H9 (cell line): ENCODE results near the gene ZNF618. TPM values are rescaled to one million over a fixed set of nuclear protein-coding genes. Genes with fewer than 3 reads are reported as not detected.

ENCODE experiments used
- DNase-seq: peaks from one replicate; pipeline ENCODE4 v3.0.0-alpha.2; 2017
- H2AFZ ChIP-seq: one replicate; pipeline ENCODE4 v1.6.1; 2013; ENCODE audit warnings: mild to moderate bottlenecking, low read length, control low read depth, moderate library complexity
- H2AK5ac ChIP-seq: 2 replicates; pipeline ENCODE4 v1.6.1; 2013; ENCODE audit warnings: low read length, control low read depth, mixed read lengths; ENCODE audit not compliant: insufficient read length
- H2BK120ac ChIP-seq: one replicate; pipeline ENCODE4 v1.6.1; 2013; ENCODE audit warnings: low read depth, mild to moderate bottlenecking, low read length, control low read depth, inconsistent platforms; ENCODE audit not compliant: poor library complexity, severe bottlenecking
- H2BK12ac ChIP-seq: 2 replicates; pipeline ENCODE4 v1.6.1; 2013; ENCODE audit warnings: low read length, control low read depth, mixed read lengths, low read depth; ENCODE audit not compliant: insufficient read length
- H2BK15ac ChIP-seq: 2 replicates; pipeline ENCODE4 v1.6.1; 2013; ENCODE audit warnings: low read depth, low read length, control low read depth
- H2BK20ac ChIP-seq: one replicate; pipeline ENCODE4 v1.6.1; 2013; ENCODE audit warnings: low read depth, mild to moderate bottlenecking, low read length, control low read depth, inconsistent platforms; ENCODE audit not compliant: poor library complexity, severe bottlenecking
- H2BK5ac ChIP-seq: 2 replicates; pipeline ENCODE4 v1.6.1; 2013; ENCODE audit warnings: low read length, control low read depth, mixed read lengths; ENCODE audit not compliant: insufficient read length
- H3K14ac ChIP-seq: 2 replicates; pipeline ENCODE4 v1.6.1; 2013; ENCODE audit warnings: low read length, control low read depth; ENCODE audit not compliant: insufficient read depth
- H3K18ac ChIP-seq: 2 replicates; pipeline ENCODE4 v1.6.1; 2013; ENCODE audit warnings: low read depth, mild to moderate bottlenecking, mixed read lengths, low read length, control low read depth; ENCODE audit not compliant: insufficient read length
- H3K23ac ChIP-seq: 2 replicates; pipeline ENCODE4 v1.6.1; 2013; ENCODE audit warnings: low read length, control low read depth, mixed read lengths, low read depth; ENCODE audit not compliant: insufficient read length
- H3K23me2 ChIP-seq: 2 replicates; pipeline ENCODE4 v1.6.1; 2013; ENCODE audit warnings: low read depth, mild to moderate bottlenecking, mixed read lengths, low read length, control low read depth; ENCODE audit not compliant: insufficient read length, poor library complexity, severe bottlenecking
- H3K27ac ChIP-seq: 2 replicates; pipeline ENCODE4 v1.5.1; 2013; ENCODE audit warnings: low read length, control low read depth, mixed read lengths, low read depth; ENCODE audit not compliant: insufficient read length
- H3K27me3 ChIP-seq: 2 replicates; pipeline ENCODE4 v1.6.1; 2013; ENCODE audit warnings: low read length, control low read depth, inconsistent platforms; ENCODE audit not compliant: insufficient read depth
- H3K4ac ChIP-seq: 2 replicates; pipeline ENCODE4 v1.6.1; 2013; ENCODE audit warnings: low read depth, mild to moderate bottlenecking, control low read depth, inconsistent platforms, low read length, moderate library complexity
- H3K4me1 ChIP-seq: 2 replicates; pipeline ENCODE4 v1.6.1; 2013; ENCODE audit warnings: low read length, control low read depth, inconsistent platforms; ENCODE audit not compliant: insufficient read depth
- H3K4me2 ChIP-seq: 2 replicates; pipeline ENCODE4 v1.6.1; 2013; ENCODE audit warnings: low read length, control low read depth, mixed read lengths; ENCODE audit not compliant: insufficient read length, insufficient read depth
- H3K56ac ChIP-seq: 2 replicates; pipeline ENCODE4 v1.6.1; 2013; ENCODE audit warnings: low read depth, mild to moderate bottlenecking, mixed read lengths, low read length, control low read depth; ENCODE audit not compliant: insufficient read length
- H3K79me1 ChIP-seq: 2 replicates; pipeline ENCODE4 v1.6.1; 2013; ENCODE audit warnings: low read depth, mild to moderate bottlenecking, moderate library complexity, low read length, control low read depth, inconsistent platforms; ENCODE audit not compliant: insufficient read depth, poor library complexity, severe bottlenecking
- H3K79me2 ChIP-seq: 2 replicates; pipeline ENCODE4 v1.6.1; 2013; ENCODE audit warnings: low read length, control low read depth, inconsistent platforms; ENCODE audit not compliant: insufficient read depth
- H3K9ac ChIP-seq: 2 replicates; pipeline ENCODE4 v1.6.1; 2013; ENCODE audit warnings: low read length, control low read depth, mixed read lengths; ENCODE audit not compliant: insufficient read length; ENCODE audit errors: extremely low read depth
- H3K9me3 ChIP-seq: one replicate; pipeline ENCODE4 v1.6.1; 2013; ENCODE audit warnings: low read depth, low read length, inconsistent platforms; ENCODE audit not compliant: control insufficient read depth
- H3T11ph ChIP-seq: one replicate; pipeline ENCODE4 v1.6.1; 2013; ENCODE audit warnings: mild to moderate bottlenecking, low read length, control low read depth, inconsistent platforms
- H4K20me1 ChIP-seq: one replicate; pipeline ENCODE4 v1.6.1; 2013; ENCODE audit not compliant: control insufficient read depth, insufficient read length, insufficient read depth
- H4K5ac ChIP-seq: 2 replicates; pipeline ENCODE4 v1.6.1; 2013; ENCODE audit warnings: low read depth, mild to moderate bottlenecking, mixed read lengths, low read length, control low read depth; ENCODE audit not compliant: insufficient read length
- H4K8ac ChIP-seq: replicated peaks from 2 replicates; pipeline ENCODE4 v1.6.1; 2013; ENCODE audit warnings: low read length, control low read depth, mixed read lengths, low read depth; ENCODE audit not compliant: insufficient read length
- H4K91ac ChIP-seq: 2 replicates; pipeline ENCODE4 v1.6.1; 2013; ENCODE audit warnings: low read depth, mild to moderate bottlenecking, moderate library complexity, mixed read lengths, low read length, control low read depth; ENCODE audit not compliant: insufficient read length
- H3K27ac Mint-ChIP-seq, 3 experiments: 2 replicates in 2 of 3; 3 replicates in 1 of 3; pipeline ENCODE4 v1.8.0; 2020 to 2021; ENCODE audit warnings: mixed read lengths in 3 of 3, mild to moderate bottlenecking in 1 of 3, moderate library complexity in 1 of 3
- H3K27me3 Mint-ChIP-seq: 2 replicates; pipeline ENCODE4 v1.8.0; 2021; ENCODE audit warnings: low read depth, mild to moderate bottlenecking, moderate library complexity, mixed read lengths
- H3K36me3 Mint-ChIP-seq, 3 experiments: 2 replicates in 2 of 3; 3 replicates in 1 of 3; pipeline ENCODE4 v1.8.0; 2020 to 2021; ENCODE audit warnings: low read depth in 3 of 3, mixed read lengths in 3 of 3; ENCODE audit not compliant: insufficient read depth in 1 of 3
- H3K4me1 Mint-ChIP-seq, 2 experiments: 2 replicates each; pipeline ENCODE4 v1.8.0; 2020; ENCODE audit warnings: mixed read lengths in 2 of 2
- H3K4me3 Mint-ChIP-seq, 2 experiments: 2 replicates in 1 of 2; 3 replicates in 1 of 2; pipeline ENCODE4 v1.8.0; 2020 to 2021; ENCODE audit warnings: mild to moderate bottlenecking in 2 of 2, mixed read lengths in 2 of 2, moderate library complexity in 1 of 2
- H3K9me3 Mint-ChIP-seq, 2 experiments: 2 replicates in 1 of 2; 3 replicates in 1 of 2; pipeline ENCODE4 v1.8.0; 2020; ENCODE audit warnings: mild to moderate bottlenecking in 2 of 2, mixed read lengths in 2 of 2, moderate library complexity in 1 of 2
- WGBS: extraction: QIAGEN DNeasy Blood & Tissue Kit; methylation state at CpG from one replicate; pipeline ENCODE4 v1.1.7; 2013; ENCODE audit warnings: missing lambda C conversion rate, low lambda C conversion rate, mixed read lengths; ENCODE audit not compliant: insufficient read length; ENCODE audit errors: extremely low coverage; 5-methylcytosine and 5-hydroxymethylcytosine counted together
- total RNA-seq: library from RNA; stranded (reverse); gene quantifications from 2 replicates; pipeline ENCODE4 v1.2.1, GENCODE V29; 2021
- TF ChIP-seq, protein P1 (sequence below): fragments of 200-600 bp; sonication (generic); conservative IDR thresholded peaks from 3 replicates; pipeline ENCODE4 v1.8.0; 2021; ENCODE audit warnings: antibody characterized with exemption, mild to moderate bottlenecking

The ZNF618 gene
- total RNA-seq, 1 experiment from 2014 or later = 13.6 TPM

DNA sequence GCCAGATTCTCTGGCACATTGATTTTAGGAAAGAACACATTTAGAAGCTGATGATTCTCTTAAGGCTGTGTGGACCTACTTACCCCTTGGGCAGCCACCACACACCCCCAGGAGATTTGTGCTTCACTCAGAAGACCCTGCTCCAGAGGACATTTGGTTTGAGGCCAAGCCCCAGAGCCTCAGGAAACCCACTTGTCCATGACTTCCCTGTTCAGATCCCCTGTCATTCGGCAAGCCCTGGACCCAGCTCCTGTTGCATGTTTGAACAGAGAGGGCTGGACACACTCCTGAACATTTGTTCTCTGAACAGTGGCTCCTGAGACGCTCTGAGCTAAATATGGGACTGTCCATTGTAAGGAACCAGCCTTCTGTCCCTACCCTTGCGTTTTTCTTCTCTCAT, 119.9 kb downstream of the ZNF618 start:
- no peaks in the 10 kb centered on the region for H3K79me1 ChIP-seq
- peak overlapping the region in 1 of 3 experiments; percentile 10; a peak in 1 of 7 replicates for H3K27ac Mint-ChIP-seq
- WGBS = no CpG with 5 or more reads among the region's 3 CpGs
- no peaks in the 10 kb centered on the region for H3K9me3 ChIP-seq
- no peak overlapping the region for H3T11ph ChIP-seq
- H3K4me1 ChIP-seq = no peaks in the 10 kb centered on the region
- no peak overlapping the region for H2BK120ac ChIP-seq
- no peaks in the 10 kb centered on the region for H3K79me2 ChIP-seq
- TF ChIP-seq, protein P1, sequence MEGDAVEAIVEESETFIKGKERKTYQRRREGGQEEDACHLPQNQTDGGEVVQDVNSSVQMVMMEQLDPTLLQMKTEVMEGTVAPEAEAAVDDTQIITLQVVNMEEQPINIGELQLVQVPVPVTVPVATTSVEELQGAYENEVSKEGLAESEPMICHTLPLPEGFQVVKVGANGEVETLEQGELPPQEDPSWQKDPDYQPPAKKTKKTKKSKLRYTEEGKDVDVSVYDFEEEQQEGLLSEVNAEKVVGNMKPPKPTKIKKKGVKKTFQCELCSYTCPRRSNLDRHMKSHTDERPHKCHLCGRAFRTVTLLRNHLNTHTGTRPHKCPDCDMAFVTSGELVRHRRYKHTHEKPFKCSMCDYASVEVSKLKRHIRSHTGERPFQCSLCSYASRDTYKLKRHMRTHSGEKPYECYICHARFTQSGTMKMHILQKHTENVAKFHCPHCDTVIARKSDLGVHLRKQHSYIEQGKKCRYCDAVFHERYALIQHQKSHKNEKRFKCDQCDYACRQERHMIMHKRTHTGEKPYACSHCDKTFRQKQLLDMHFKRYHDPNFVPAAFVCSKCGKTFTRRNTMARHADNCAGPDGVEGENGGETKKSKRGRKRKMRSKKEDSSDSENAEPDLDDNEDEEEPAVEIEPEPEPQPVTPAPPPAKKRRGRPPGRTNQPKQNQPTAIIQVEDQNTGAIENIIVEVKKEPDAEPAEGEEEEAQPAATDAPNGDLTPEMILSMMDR = no peak
- H2BK12ac ChIP-seq = no peak overlapping the region
- H3K36me3 Mint-ChIP-seq = peaks cover 0 to 14% (median 6%) of the 10 kb centered on the region in 3 experiments; a peak in 5 of 7 replicates
- no peak overlapping the region for H2BK5ac ChIP-seq
- DNase-seq = no peak
- no peaks in the 10 kb centered on the region for H3K27me3 ChIP-seq
- H3K4me2 ChIP-seq = no peak overlapping the region
- H3K9ac ChIP-seq = no peak overlapping the region
- no peak overlapping the region for H3K4ac ChIP-seq
- H3K4me3 Mint-ChIP-seq = no peak overlapping the region
- no peak overlapping the region for H4K8ac ChIP-seq
- H3K4me1 Mint-ChIP-seq = peaks cover 0 to 3% of the 10 kb centered on the region in 2 experiments; a peak in 1 of 4 replicates
- H4K5ac ChIP-seq = no peak overlapping the region
- H3K23me2 ChIP-seq = peaks cover 3% of the 10 kb centered on the region
- H4K91ac ChIP-seq = no peak overlapping the region
- no peak overlapping the region for H3K56ac ChIP-seq
- H2AK5ac ChIP-seq = no peak overlapping the region
- no peak overlapping the region for H3K23ac ChIP-seq
- H4K20me1 ChIP-seq = no peaks in the 10 kb centered on the region
- no peak overlapping the region for H3K18ac ChIP-seq
- H2BK15ac ChIP-seq = no peak overlapping the region
- no peaks in the 10 kb centered on the region for H3K27me3 Mint-ChIP-seq
- H3K27ac ChIP-seq = no peak overlapping the region
- no peak overlapping the region for H3K14ac ChIP-seq
- H3K9me3 Mint-ChIP-seq = no peaks in the 10 kb centered on the region
- no peak overlapping the region for H2AFZ ChIP-seq
- no peak overlapping the region for H2BK20ac ChIP-seq
